Measurements from ENCODE around the gene PRKN.

The PRKN gene

GRCh38 chr6:161494566-161494965, 1233.0 kb downstream of the PRKN start:
- DNase-seq = no peak

- no peak for DNase-seq
Observed at GRCh38 chr6:161493576-161494118, 1233.9 kb downstream of the PRKN start.

GRCh38 chr6:161489626-161490306, 1237.8 kb downstream of the PRKN start:
- no peak for DNase-seq

GRCh38 chr6:161487694-161488093, 1239.9 kb downstream of the PRKN start:
- DNase-seq = no peak

GRCh38 chr6:161487217-161487531, 1240.4 kb downstream of the PRKN start:
- DNase-seq = no peak

GRCh38 chr6:161486361-161487216, 1241.0 kb downstream of the PRKN start:
- no peak for DNase-seq

GRCh38 chr6:161482517-161482858, 1245.1 kb downstream of the PRKN start:
- no peak for DNase-seq

- no peak for DNase-seq
Observed at GRCh38 chr6:161481786-161482516, 1245.6 kb downstream of the PRKN start.

- DNase-seq = no peak
Observed at GRCh38 chr6:161480421-161481155, 1247.0 kb downstream of the PRKN start.

- no peak for DNase-seq
Observed at GRCh38 chr6:161479376-161479775, 1248.2 kb downstream of the PRKN start.

- DNase-seq = no peak
Observed at GRCh38 chr6:161477876-161478425, 1249.6 kb downstream of the PRKN start.

GRCh38 chr6:161476711-161477110, 1250.9 kb downstream of the PRKN start:
- DNase-seq = no peak

- DNase-seq = no peak
Observed at GRCh38 chr6:161465403-161465802, 1262.2 kb downstream of the PRKN start.

- DNase-seq = no peak
Observed at GRCh38 chr6:161463071-161463470, 1264.5 kb downstream of the PRKN start.

GRCh38 chr6:161462148-161462547, 1265.4 kb downstream of the PRKN start:
- DNase-seq = no peak

GRCh38 chr6:161459008-161459615, 1268.5 kb downstream of the PRKN start:
- no peak for DNase-seq

- no peak for DNase-seq
Observed at GRCh38 chr6:161458201-161458951, 1269.2 kb downstream of the PRKN start.

GRCh38 chr6:161455848-161456247, 1271.7 kb downstream of the PRKN start:
- no peak for DNase-seq

GRCh38 chr6:161453558-161453957, 1274.0 kb downstream of the PRKN start:
- DNase-seq = no peak

- DNase-seq = no peak
Observed at GRCh38 chr6:161452241-161452640, 1275.3 kb downstream of the PRKN start.

- DNase-seq = no peak
Observed at GRCh38 chr6:161449521-161449920, 1278.0 kb downstream of the PRKN start.

Data from stimulated activated naive CD4-positive, alpha-beta T cell treated with Interleukin-2 at 50 U/mL for 16 hours (primary cell).